Keratinocyte (primary cell): ENCODE data around the gene CRABP1.

Experiments used
- EZH2 ChIP-seq: IDR thresholded peaks from one replicate; pipeline ENCODE4 v1.6.1; 2012; ENCODE audit warnings: inconsistent platforms, mild to moderate bottlenecking, low read length, moderate library complexity
- TF ChIP-seq, protein P1 (sequence below), 3 experiments: IDR thresholded peaks in 1 of 3; conservative IDR thresholded peaks in 1 of 3; optimal IDR thresholded peaks in 1 of 3; 2 replicates in 2 of 3; 3 replicates in 1 of 3; pipeline versions ENCODE3 to v1.5.1; 2011; ENCODE audit warnings: low read length in 3 of 3, mild to moderate bottlenecking in 3 of 3, moderate library complexity in 2 of 3, control low read depth in 1 of 3, inconsistent platforms in 1 of 3; ENCODE audit not compliant: insufficient read depth in 2 of 3; ENCODE audit errors: extremely low read depth in 1 of 3

DNA sequence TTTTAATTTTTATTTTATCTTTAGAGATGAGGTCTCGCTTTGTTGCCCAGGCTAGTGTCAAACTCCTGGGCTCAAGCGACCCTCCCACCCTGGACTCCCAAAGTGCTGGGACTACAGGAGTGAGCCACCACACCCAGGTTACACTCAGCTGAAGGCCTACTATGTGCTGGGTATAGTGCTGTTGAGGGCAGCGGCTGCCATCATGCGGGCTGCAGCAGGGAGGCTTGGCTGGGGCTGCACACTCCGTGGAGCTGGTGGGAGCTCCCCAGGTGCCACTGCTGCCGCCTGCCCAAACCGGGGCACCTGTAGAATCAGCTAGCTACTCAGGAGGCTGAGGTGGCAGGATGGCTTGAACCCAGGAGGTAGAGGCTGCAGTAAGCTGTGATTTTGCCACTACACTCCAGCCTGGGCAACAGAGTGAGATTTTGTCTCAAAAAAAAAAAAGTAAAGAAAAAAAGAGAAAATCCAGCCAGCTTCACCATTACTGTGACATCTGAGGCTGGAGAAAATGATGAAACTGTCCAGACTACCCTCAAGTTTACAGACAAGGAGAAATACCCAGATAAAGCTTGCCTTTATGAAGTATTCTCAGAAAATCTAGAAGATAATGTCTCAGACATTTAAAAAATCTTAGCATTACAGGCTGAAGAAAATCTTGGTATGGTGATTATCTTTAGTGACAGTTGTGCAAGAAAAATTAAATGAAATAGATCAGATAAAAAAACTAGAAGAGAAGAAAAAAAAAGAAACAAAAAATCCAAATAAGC, 42.1 kb downstream of the CRABP1 start:
- TF ChIP-seq EZH2, result no peak
- TF ChIP-seq, protein P1, sequence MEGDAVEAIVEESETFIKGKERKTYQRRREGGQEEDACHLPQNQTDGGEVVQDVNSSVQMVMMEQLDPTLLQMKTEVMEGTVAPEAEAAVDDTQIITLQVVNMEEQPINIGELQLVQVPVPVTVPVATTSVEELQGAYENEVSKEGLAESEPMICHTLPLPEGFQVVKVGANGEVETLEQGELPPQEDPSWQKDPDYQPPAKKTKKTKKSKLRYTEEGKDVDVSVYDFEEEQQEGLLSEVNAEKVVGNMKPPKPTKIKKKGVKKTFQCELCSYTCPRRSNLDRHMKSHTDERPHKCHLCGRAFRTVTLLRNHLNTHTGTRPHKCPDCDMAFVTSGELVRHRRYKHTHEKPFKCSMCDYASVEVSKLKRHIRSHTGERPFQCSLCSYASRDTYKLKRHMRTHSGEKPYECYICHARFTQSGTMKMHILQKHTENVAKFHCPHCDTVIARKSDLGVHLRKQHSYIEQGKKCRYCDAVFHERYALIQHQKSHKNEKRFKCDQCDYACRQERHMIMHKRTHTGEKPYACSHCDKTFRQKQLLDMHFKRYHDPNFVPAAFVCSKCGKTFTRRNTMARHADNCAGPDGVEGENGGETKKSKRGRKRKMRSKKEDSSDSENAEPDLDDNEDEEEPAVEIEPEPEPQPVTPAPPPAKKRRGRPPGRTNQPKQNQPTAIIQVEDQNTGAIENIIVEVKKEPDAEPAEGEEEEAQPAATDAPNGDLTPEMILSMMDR (optimal IDR thresholded peaks at IDR 0.05 in 1 of 3, IDR thresholded peaks at IDR 0.05 in 1 of 3, conservative IDR thresholded peaks at IDR 0.05 in 1 of 3; ENCODE audit: extremely low read depth in 1 of 3, insufficient read depth in 2 of 3, low read length in 3 of 3), result no peak
